ENCODE measurements around the gene KLF3. TPM values are rescaled to one million over a fixed set of nuclear protein-coding genes. Genes with fewer than 3 reads are reported as not detected.

Gene KLF3
- total and polyA plus RNA-seq, 2 of the 4 experiments (the other 2 are of a cell fraction): 8.2 to 12.6 TPM

- Histone ChIP-seq H3K14ac (replicated peaks; ENCODE audit: low read depth, low read length) (no peak overlapping the region), H3K4ac (ENCODE audit: low read depth, low read length) (no peak overlapping the region), H3K4me1 (ENCODE audit: control insufficient read depth, insufficient read depth, low read length) (no peaks in the 10 kb centered on the region), H3K23ac (ENCODE audit: low read depth, low read length) (no peak overlapping the region), H3K18ac (ENCODE audit: low read depth, low read length) (no peak overlapping the region), H2BK120ac (ENCODE audit: low read depth, low read length) (no peak overlapping the region), H2BK20ac (ENCODE audit: low read depth, low read length) (no peak overlapping the region), H4K20me1 (ENCODE audit: insufficient read depth, low read length) (no peaks in the 10 kb centered on the region), H3K4me3 (ENCODE audit: insufficient read depth, low read depth, low read length) (no peak overlapping the region), H2AFZ (replicated peaks; ENCODE audit: low read length, poor library complexity) (no peak overlapping the region), H3K27me3 (ENCODE audit: control insufficient read depth, insufficient read depth, low read length) (peaks cover 10% of the 10 kb centered on the region), H4K8ac (ENCODE audit: low read depth in 2 of 2, low read length in 2 of 2) (no peak overlapping the region), H3K9ac (ENCODE audit: low read depth, low read length) (no peak overlapping the region), H3K79me1 (ENCODE audit: low read depth in 1 of 2, low read length in 2 of 2) (no peaks in the 10 kb centered on the region), H2AK5ac (ENCODE audit: low read depth, low read length) (no peak overlapping the region), H3K9me3 (ENCODE audit: control insufficient read depth, insufficient read depth, low read length) (peaks cover 2% of the 10 kb centered on the region; the same call in 1 of the 2 replicates), H3K56ac (ENCODE audit: extremely low read depth, insufficient read depth, low read length) (no peak overlapping the region), H4K5ac (ENCODE audit: low read depth, low read length) (no peak overlapping the region), H3K36me3 (ENCODE audit: control insufficient read depth, insufficient read depth, low read length) (no peaks in the 10 kb centered on the region), H2BK15ac (ENCODE audit: low read depth, low read length) (no peak overlapping the region), H3K9me1 (ENCODE audit: insufficient read depth, low read length) (no peaks in the 10 kb centered on the region), H2AK9ac (replicated peaks; ENCODE audit: low read depth, low read length, poor library complexity) (no peak overlapping the region), H2BK5ac (ENCODE audit: low read depth, low read length, poor library complexity, severe bottlenecking) (no peak overlapping the region), H4K91ac (ENCODE audit: insufficient read depth, low read depth, low read length) (no peak overlapping the region), H3K4me2 (ENCODE audit: low read depth, low read length) (no peak overlapping the region), H3K27ac (ENCODE audit: insufficient read depth, low read length) (no peak overlapping the region)
- ATAC-seq (ENCODE audit: low read depth) (no peak), DNase-seq (no peak)
- no CpG with 5 or more reads among the region's 6 CpGs for WGBS, 2 experiments (ENCODE audit: extremely low coverage in 2 of 2, insufficient read length in 1 of 2)
- intact Hi-C loops (cut with micrococcal nuclease) (loop anchor here (10.0 kb wide), 1 partner anchor 934 kb away; no protein-coding TSS in a partner anchor), dilution Hi-C loops (cut with HindIII; ENCODE audit: low sequenced_read_pairs, unreplicated experiment) (no loop called here), in situ Hi-C loops (cut with MboI; ENCODE audit: low sequenced_read_pairs) (no loop called here)
- POLR2A ChIA-PET (ENCODE audit: unreplicated experiment): no interaction called here
- no TSS peak for BruUV-seq (replicated peaks)
- TF ChIP-seq RAD21 (IDR thresholded peaks at IDR 0.05; ENCODE audit: low read length): no peak
- TF ChIP-seq CEBPB (IDR thresholded peaks at IDR 0.05; ENCODE audit: low read depth, low read length): no peak
- TF ChIP-seq RFX5 (IDR thresholded peaks at IDR 0.05; ENCODE audit: low read depth, low read length): no peak
- TF ChIP-seq MAZ (IDR thresholded peaks at IDR 0.05; ENCODE audit: borderline replicate concordance, low read depth, low read length): no peak
- no peak for TF ChIP-seq USF2 (IDR thresholded peaks at IDR 0.05; ENCODE audit: low read depth, low read length)
- TF ChIP-seq CHD1 (IDR thresholded peaks at IDR 0.05; ENCODE audit: low read depth, low read length): no peak
- CTCF ChIA-PET: interaction anchor here (0.6 to 1.5 kb wide), 2 partner anchors 21 to 560 kb away, joined by 3 to 4 read pairs; no protein-coding TSS in a partner anchor
Measured at GRCh38 chr4:38738940-38739803, 75.2 kb downstream of the KLF3 start.
